ENCODE data around the gene USP49.

DNA sequence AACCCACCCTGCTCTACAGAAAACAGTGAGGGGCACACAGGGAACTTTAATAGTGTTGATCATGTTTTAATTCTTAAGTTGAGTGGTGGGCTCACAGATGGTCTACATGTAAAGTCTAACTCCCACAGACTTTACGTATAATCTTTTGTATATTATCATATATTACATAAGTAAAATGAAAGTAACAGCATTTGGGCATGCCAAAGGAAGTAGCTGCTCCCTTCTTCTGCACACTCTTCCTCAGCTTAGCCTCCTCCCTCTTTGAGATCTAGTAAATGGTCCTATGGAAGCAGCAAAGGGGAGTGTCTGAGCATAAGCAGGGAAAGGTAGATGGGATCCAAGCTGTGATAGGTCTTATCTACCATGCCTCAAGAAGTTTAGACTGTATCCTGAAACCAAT lies 14.6 kb upstream of the USP49 start:
- TF ChIP-seq, protein P1, sequence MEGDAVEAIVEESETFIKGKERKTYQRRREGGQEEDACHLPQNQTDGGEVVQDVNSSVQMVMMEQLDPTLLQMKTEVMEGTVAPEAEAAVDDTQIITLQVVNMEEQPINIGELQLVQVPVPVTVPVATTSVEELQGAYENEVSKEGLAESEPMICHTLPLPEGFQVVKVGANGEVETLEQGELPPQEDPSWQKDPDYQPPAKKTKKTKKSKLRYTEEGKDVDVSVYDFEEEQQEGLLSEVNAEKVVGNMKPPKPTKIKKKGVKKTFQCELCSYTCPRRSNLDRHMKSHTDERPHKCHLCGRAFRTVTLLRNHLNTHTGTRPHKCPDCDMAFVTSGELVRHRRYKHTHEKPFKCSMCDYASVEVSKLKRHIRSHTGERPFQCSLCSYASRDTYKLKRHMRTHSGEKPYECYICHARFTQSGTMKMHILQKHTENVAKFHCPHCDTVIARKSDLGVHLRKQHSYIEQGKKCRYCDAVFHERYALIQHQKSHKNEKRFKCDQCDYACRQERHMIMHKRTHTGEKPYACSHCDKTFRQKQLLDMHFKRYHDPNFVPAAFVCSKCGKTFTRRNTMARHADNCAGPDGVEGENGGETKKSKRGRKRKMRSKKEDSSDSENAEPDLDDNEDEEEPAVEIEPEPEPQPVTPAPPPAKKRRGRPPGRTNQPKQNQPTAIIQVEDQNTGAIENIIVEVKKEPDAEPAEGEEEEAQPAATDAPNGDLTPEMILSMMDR (conservative IDR thresholded peaks at IDR 0.05; ENCODE audit: low read depth, low read length) = no peak
- no peak for TF ChIP-seq EZH2 (IDR thresholded peaks at IDR 0.05; ENCODE audit: borderline replicate concordance, low read depth, low read length, poor library complexity, severe bottlenecking)

All from A673 (cell line).